ENCODE measurements around the gene ERVW-1.

DNA sequence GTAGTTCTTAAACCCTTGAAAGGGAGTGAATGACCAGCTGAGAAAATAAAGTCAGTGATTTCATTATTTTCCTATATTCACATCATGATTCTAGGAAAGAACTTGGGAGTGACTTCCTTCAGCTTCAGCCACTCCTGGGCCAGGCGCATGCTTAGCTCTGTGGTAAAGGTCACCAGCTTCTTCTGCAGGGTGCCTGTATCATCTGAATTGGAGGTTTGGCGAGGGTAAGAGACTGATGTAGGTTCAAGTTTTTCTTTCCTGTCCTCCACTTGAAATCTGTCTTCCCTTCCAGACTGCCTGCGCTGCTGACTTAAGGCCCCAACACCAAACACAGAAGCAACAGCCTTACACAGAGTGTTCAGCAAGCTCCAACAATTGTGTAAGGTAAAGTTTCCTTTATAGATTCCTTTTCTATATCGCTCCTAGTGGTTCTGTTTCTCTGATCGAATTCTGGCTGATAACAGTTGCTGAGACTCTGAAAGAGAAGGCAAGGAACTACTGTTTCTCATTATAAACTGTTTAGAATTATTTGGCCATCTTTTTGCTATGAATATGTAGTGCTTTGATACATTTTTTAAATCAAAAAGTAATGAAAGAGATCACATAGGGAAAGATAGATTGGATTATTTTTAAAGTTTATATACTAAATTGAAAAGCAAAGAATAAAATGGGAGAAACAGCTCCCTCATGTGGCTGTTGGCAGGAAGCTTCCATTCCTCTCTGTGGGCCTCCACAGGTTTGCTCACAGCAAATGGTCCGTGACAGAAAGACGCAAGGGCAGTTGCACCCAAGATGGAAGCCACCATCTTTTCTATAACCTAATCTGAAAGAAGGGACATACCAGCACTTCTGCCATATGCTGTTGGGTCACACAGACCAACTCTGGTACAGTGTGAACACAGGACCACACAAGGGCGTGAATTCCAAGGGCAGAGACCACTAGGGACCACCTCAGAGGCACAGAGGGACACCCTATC, 16.4 kb downstream of the ERVW-1 start:
- TF ChIP-seq, protein P1, sequence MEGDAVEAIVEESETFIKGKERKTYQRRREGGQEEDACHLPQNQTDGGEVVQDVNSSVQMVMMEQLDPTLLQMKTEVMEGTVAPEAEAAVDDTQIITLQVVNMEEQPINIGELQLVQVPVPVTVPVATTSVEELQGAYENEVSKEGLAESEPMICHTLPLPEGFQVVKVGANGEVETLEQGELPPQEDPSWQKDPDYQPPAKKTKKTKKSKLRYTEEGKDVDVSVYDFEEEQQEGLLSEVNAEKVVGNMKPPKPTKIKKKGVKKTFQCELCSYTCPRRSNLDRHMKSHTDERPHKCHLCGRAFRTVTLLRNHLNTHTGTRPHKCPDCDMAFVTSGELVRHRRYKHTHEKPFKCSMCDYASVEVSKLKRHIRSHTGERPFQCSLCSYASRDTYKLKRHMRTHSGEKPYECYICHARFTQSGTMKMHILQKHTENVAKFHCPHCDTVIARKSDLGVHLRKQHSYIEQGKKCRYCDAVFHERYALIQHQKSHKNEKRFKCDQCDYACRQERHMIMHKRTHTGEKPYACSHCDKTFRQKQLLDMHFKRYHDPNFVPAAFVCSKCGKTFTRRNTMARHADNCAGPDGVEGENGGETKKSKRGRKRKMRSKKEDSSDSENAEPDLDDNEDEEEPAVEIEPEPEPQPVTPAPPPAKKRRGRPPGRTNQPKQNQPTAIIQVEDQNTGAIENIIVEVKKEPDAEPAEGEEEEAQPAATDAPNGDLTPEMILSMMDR (optimal IDR thresholded peaks at IDR 0.05 in 1 of 3, IDR thresholded peaks at IDR 0.05 in 1 of 3, conservative IDR thresholded peaks at IDR 0.05 in 1 of 3; ENCODE audit: extremely low read depth in 1 of 3, insufficient read depth in 2 of 3, low read length in 3 of 3): peak; percentile 64 to 73 (median 73)
- TF ChIP-seq EZH2 (IDR thresholded peaks at IDR 0.05; ENCODE audit: low read length): no peak

Data from keratinocyte (primary cell).